A204.1 (cell line): Measurements from ENCODE around the gene ZKSCAN4.

Source experiments
- FAIRE-seq: peaks from 2 replicates; lab custom pipeline; 2012; peaks lifted over from hg19 to GRCh38; lab: Jason Lieb, UNC

Gene ZKSCAN4

DNA sequence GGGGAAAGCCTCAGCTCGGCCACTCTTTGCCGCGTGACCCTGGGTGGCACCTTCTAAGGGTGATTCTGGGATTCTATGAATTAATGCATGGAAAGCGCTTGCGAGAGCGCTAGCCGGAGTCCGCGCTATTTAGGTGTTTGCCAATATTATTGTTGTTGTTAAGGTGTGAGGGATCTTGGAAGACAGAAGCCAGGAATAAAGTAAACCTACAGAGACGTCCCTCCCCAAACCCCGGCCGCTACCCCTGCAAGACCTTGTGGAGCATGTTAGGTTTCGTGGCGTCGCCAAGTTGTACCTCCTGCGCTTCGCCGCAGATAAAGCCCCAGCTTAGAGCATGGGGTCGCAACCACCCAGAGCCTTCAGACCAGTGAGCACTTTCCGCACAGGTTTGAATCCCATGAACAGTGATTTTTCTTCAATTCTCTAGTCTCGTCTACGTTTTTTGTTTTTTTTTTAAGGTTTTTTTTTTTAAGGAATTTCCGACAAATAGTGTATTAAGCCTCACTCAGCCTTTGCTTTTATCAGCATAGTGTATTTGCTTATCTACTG, 43.9 kb downstream of the ZKSCAN4 start:
- no peak for FAIRE-seq

DNA sequence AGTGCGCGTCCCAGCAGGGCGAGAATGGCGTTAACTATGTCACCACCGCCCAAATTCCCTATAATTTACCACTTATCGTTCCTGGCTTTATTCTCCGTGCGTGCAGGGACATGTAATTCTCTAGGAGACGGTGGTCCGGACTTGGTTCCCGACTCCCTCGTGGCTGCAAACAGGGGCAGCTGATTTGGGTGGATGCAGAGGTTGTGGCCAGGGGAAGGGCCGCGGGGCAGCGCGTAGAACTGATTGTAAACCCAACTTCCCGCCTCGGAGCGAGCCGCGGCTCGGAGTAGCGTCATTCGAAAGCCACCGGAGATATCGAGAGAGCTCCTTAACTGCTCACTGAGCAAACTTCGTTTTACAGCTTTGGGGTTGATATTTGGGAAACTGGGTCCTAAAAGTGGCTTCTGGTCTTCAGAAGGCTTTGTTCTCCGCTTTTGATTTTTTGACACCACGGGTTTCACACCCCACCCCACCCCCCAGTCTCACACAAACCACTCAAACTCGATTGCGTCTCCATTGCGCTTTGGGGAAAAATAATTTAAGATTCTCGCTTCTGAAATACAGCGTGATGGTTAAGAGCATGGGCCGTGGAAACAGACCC, 44.5 kb downstream of the ZKSCAN4 start:
- no peak for FAIRE-seq

DNA sequence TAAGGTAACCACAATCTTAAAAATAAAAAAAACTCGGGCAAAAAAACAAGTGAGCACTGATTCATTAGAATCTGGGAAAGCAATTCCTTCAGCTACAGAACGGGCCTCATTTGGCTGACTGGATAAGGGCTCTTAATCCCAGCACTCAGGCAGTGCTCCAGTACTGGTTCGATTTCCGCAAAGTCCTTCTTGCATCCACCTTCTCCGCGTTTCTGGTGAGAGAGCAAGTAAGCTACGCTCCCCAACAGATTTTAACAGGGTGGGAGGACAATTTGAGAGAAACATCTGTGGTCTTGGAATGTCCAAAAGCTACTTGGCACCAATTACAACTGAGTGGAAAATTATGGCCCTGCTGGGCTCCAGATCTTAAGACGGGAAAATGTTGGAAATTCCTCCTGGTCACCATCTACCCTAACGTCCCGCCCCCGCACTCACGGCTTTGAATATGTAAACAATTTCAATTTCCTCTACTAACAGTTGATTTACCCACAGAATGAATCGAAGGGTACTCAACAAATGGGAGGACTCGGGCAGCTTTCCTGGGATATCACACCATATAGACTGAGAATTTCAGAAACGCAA, 45.0 kb downstream of the ZKSCAN4 start:
- FAIRE-seq, result no peak

DNA sequence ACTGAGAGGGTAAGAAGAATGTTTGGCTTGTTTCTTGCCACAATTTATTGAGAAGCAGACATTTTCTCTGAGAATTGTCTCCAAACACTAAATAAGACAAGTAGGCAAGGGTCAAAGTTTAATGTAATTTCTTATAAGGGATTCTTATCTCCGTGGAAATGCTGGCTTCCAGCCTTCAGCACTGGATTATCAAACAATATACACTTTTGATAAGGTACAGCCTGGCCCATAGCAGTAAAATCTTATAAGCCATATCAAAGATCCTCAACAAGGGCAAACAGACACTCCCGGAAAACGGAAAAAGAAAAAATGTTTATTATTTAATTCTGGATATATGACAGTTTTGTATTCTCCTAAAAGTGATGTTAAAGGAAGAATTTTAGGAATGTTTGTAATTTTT, 45.5 kb downstream of the ZKSCAN4 start:
- FAIRE-seq, result no peak

DNA sequence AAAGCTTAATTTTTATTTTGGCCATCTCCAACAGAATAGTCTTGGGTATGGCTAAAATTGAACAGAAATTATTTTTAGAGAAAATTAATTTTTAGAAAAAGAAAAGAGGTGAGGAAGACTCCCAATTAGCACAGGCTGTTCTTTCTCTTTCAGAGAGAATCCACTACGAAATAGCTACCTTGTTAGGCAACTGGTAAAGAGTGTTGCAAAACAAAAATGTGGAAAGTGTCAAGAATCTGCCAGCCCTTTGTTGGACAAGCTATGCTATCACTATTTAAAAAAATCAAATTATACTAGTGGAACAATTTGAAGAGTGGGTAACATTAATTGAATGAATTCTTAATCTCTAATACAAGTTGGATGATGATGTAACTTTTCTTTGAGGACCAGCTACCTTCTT, 46.2 kb downstream of the ZKSCAN4 start:
- no peak for FAIRE-seq

DNA sequence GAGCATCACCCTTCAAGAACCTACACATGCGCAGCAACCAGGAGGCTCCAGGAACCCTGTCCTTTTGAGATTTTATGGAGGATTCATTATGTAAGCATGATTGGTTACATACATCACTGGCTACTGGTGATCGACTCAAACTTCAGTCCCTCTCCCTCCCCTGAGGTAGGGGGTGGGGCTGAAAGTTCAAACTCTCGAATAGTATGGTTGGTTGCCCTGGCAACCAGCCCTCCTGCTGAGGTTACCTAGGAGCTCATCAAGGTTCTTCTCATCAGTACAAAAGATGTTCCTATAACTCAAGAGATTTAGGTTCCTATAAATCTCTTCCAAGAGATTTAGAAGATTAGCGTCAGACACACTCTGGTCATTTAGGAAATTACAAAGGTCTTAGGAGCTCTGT, 48.9 kb downstream of the ZKSCAN4 start:
- FAIRE-seq, result no peak

DNA sequence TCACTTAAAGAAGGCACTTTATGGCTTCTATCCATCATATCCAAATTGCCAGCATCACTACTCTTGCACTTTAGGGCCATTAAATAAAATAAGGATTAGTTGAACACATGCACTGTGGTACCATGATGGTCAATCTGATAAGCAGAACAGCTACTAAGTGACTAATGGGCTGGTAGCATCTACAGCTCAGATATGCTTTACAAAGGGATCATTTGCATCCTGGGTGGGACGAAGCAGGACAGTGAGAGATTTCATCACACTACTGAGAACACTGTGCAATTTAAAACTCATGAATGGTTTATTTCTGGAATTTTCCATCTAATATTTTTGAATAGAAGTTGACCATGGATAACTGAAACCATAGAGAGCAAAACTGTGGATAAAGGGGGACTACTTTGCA, 52.0 kb downstream of the ZKSCAN4 start:
- FAIRE-seq, result no peak
